T-cell (primary cell): ENCODE measurements around the gene MORN1. TPM values are rescaled to one million over a fixed set of nuclear protein-coding genes. Genes with fewer than 3 reads are reported as not detected.
"Not testable (repeated sequence)": the region's sequence is repeated elsewhere in the genome, so short reads cannot be mapped to it uniquely, and the experiment has no call there.

Experiments used
- ATAC-seq, 4 experiments: fragments of 200-7000 bp in 3 of 4; fragments of 150-1000 bp in 1 of 4; cut with Tn5 transposase; replicated peaks in 1 of 4; 1 replicate in 3 of 4; 2 replicates in 1 of 4; pipeline ENCODE4 v1.10.0; 2021; ENCODE audit warnings: moderate library complexity in 3 of 4, mild to moderate bottlenecking in 2 of 4, moderate number of reproducible peaks in 1 of 4
- CTCF ChIA-PET, 2 donors: fragments of 300-600 bp; sonication (Branson Sonifier 250); formaldehyde crosslinking; loops; one replicate each; lab custom pipeline; 2022; ENCODE audit warnings: antibody characterized with exemption in 2 of 2; lab: Charles Lee
- POLR2A ChIA-PET, 2 donors: fragments of 300-600 bp; sonication (Branson Sonifier 250); formaldehyde crosslinking; loops; one replicate each; lab custom pipeline; 2022; ENCODE audit warnings: antibody characterized with exemption in 2 of 2; lab: Charles Lee
- DNase-seq, 35 experiments: peaks; one replicate each; pipeline versions ENCODE4 v3.0.0 to v3.0.0-alpha.2; 2013 to 2023
- H3K27ac ChIP-seq: one replicate; pipeline ENCODE4 v1.5.1; 2013; ENCODE audit warnings: low read length
- H3K27me3 ChIP-seq, 2 experiments: replicated peaks in 1 of 2; 1 replicate in 1 of 2; 2 replicates in 1 of 2; pipeline versions ENCODE4 v1.6.1 to v1.7.0; 2013; ENCODE audit warnings: low read length in 1 of 2, mixed read lengths in 1 of 2; ENCODE audit not compliant: control insufficient read depth in 2 of 2, insufficient read depth in 2 of 2; ENCODE audit errors: extremely low read depth in 1 of 2
- H3K36me3 ChIP-seq, 2 donors: 1 replicate in 1 of 2; 2 replicates in 1 of 2; pipeline versions ENCODE4 v1.6.1 to v1.7.0; 2013; ENCODE audit warnings: low read length in 1 of 2; ENCODE audit not compliant: control insufficient read depth in 2 of 2, insufficient read depth in 1 of 2; ENCODE audit errors: extremely low read depth in 1 of 2
- H3K4me1 ChIP-seq, 2 experiments: 1 replicate in 1 of 2; 2 replicates in 1 of 2; pipeline versions ENCODE4 v1.6.1 to v1.7.0; 2013; ENCODE audit warnings: low read length in 2 of 2, mixed read lengths in 1 of 2; ENCODE audit not compliant: insufficient read depth in 2 of 2, control insufficient read depth in 1 of 2; ENCODE audit errors: extremely low read depth in 1 of 2
- H3K4me3 ChIP-seq, 2 donors: 1 replicate in 1 of 2; 2 replicates in 1 of 2; pipeline versions ENCODE4 v1.5.1 to v1.7.0; 2013; ENCODE audit warnings: mild to moderate bottlenecking in 2 of 2, low read length in 1 of 2, moderate library complexity in 1 of 2; ENCODE audit not compliant: control insufficient read depth in 1 of 2; ENCODE audit errors: extremely low read depth in 1 of 2
- H3K9me3 ChIP-seq: 2 replicates; pipeline ENCODE4 v1.7.0; 2013
- H3K27ac Mint-ChIP-seq, 2 donors: one replicate each; pipeline ENCODE4 v1.8.0; 2020 to 2021; ENCODE audit warnings: mild to moderate bottlenecking in 2 of 2, mixed read lengths in 2 of 2
- H3K27me3 Mint-ChIP-seq, 2 donors: one replicate each; pipeline ENCODE4 v1.8.0; 2021 to 2022; ENCODE audit warnings: mixed read lengths in 2 of 2
- H3K36me3 Mint-ChIP-seq: one replicate; pipeline ENCODE4 v1.8.0; 2021; ENCODE audit warnings: mixed read lengths
- H3K4me1 Mint-ChIP-seq, 3 donors: one replicate each; pipeline ENCODE4 v1.8.0; 2020 to 2022; ENCODE audit warnings: mixed read lengths in 3 of 3, mild to moderate bottlenecking in 1 of 3
- H3K4me3 Mint-ChIP-seq, 3 donors: one replicate each; pipeline ENCODE4 v1.8.0; 2020 to 2022; ENCODE audit warnings: mild to moderate bottlenecking in 3 of 3, mixed read lengths in 3 of 3, moderate library complexity in 3 of 3
- H3K9me3 Mint-ChIP-seq, 3 donors: one replicate each; pipeline ENCODE4 v1.8.0; 2020 to 2022; ENCODE audit warnings: mixed read lengths in 3 of 3
- WGBS: methylation state at CpG from one replicate; pipeline ENCODE4 v1.1.5; 2013; ENCODE audit warnings: missing lambda C conversion rate; ENCODE audit not compliant: insufficient coverage; 5-methylcytosine and 5-hydroxymethylcytosine counted together
- total RNA-seq, 35 experiments: library from RNA in 6 of 35; stranded (reverse) in 6 of 35; fragments of 120-200 nt in 1 of 35; gene quantifications; one replicate each; pipeline versions ENCODE4 v1.2.1 to v1.2.4 and lab custom pipeline; 2013 to 2026

Gene MORN1
- total RNA-seq, 5 donors from 2014 or later (not counting 1 experiment from before 2014, with no cell fraction given) = 8.2 to 17.5 (median 13.2) TPM

- peaks cover 0 to 4% of the 10 kb centered on the region in 2 experiments for H3K27me3 ChIP-seq
- no peaks in the 10 kb centered on the region for H3K27me3 Mint-ChIP-seq
- H3K4me1 Mint-ChIP-seq = no peaks in the 10 kb centered on the region
- H3K4me1 ChIP-seq = no peaks in the 10 kb centered on the region
- 88% methylated on average over 21 of the region's 21 CpGs for WGBS
- no peaks in the 10 kb centered on the region for H3K36me3 Mint-ChIP-seq
- H3K9me3 Mint-ChIP-seq = no peaks in the 10 kb centered on the region
- no peaks in the 10 kb centered on the region for H3K9me3 ChIP-seq
- H3K36me3 ChIP-seq = no peaks in the 10 kb centered on the region
- DNase-seq (no peak), ATAC-seq (no peak)
- H3K4me3 ChIP-seq = no peak overlapping the region
- no peak overlapping the region for H3K4me3 Mint-ChIP-seq
- ChIA-PET CTCF (no interaction called here), POLR2A (interaction anchor here in 1 of 2 donors (0.5 kb wide), 1 partner anchor 445 kb away, joined by 8 read pairs; no protein-coding TSS in a partner anchor)
- no peak overlapping the region for H3K27ac ChIP-seq
- H3K27ac Mint-ChIP-seq = no peak overlapping the region
Measured at GRCh38 chr1:2334366-2334765, 57.0 kb downstream of the MORN1 start.

GRCh38 chr1:2331580-2331979 lies 59.8 kb downstream of the MORN1 start:
- H3K4me3 Mint-ChIP-seq, POLR2A ChIA-PET, CTCF ChIA-PET, H3K9me3 ChIP-seq, DNase-seq, H3K27ac Mint-ChIP-seq, H3K4me1 Mint-ChIP-seq, H3K27ac ChIP-seq, H3K36me3 Mint-ChIP-seq, H3K9me3 Mint-ChIP-seq, H3K4me3 ChIP-seq, H3K27me3 ChIP-seq, H3K4me1 ChIP-seq, H3K36me3 ChIP-seq, ATAC-seq, H3K27me3 Mint-ChIP-seq: not testable (repeated sequence)
- 79% methylated on average over 5 of the region's 33 CpGs for WGBS

GRCh38 chr1:2331200-2331544 lies 60.2 kb downstream of the MORN1 start:
- Mint-ChIP-seq H3K36me3 (no peaks in the 10 kb centered on the region), H3K27ac (no peak overlapping the region), H3K9me3 (no peaks in the 10 kb centered on the region), H3K4me1 (peaks cover 0 to 4% (median 0%) of the 10 kb centered on the region in 3 donors), H3K27me3 (peaks cover 0 to 4% of the 10 kb centered on the region in 2 donors), H3K4me3 (no peak overlapping the region)
- DNase-seq = no peak
- peaks cover 0 to 4% of the 10 kb centered on the region in 2 experiments for H3K27me3 ChIP-seq
- no peaks in the 10 kb centered on the region for H3K4me1 ChIP-seq
- ATAC-seq = no peak
- H3K9me3 ChIP-seq = no peaks in the 10 kb centered on the region
- H3K27ac ChIP-seq = no peak overlapping the region
- ChIA-PET POLR2A (no interaction called here), CTCF (no interaction called here)
- no peak overlapping the region for H3K4me3 ChIP-seq
- 84% methylated on average over 10 of the region's 11 CpGs for WGBS
- no peaks in the 10 kb centered on the region for H3K36me3 ChIP-seq

- WGBS = 88% methylated on average over 31 of the region's 31 CpGs
- no peaks in the 10 kb centered on the region for H3K9me3 Mint-ChIP-seq
- CTCF ChIA-PET = no interaction called here
Measured at GRCh38 chr1:2330519-2331199, 60.7 kb downstream of the MORN1 start.

GRCh38 chr1:2330035-2330434 lies 61.3 kb downstream of the MORN1 start:
- Histone ChIP-seq H3K4me1 (no peaks in the 10 kb centered on the region), H3K9me3 (no peaks in the 10 kb centered on the region), H3K27me3 (peaks cover 0 to 4% of the 10 kb centered on the region in 2 experiments), H3K4me3 (no peak overlapping the region), H3K36me3 (no peaks in the 10 kb centered on the region), H3K27ac (no peak overlapping the region)
- no peak overlapping the region for H3K4me3 Mint-ChIP-seq
- ATAC-seq = no peak
- H3K4me1 Mint-ChIP-seq = peaks cover 0 to 4% (median 0%) of the 10 kb centered on the region in 3 donors
- H3K27me3 Mint-ChIP-seq = peaks cover 0 to 4% of the 10 kb centered on the region in 2 donors
- ChIA-PET CTCF (no interaction called here), POLR2A (no interaction called here)
- 90% methylated on average over 12 of the region's 12 CpGs for WGBS
- no peaks in the 10 kb centered on the region for H3K9me3 Mint-ChIP-seq
- H3K36me3 Mint-ChIP-seq = no peaks in the 10 kb centered on the region
- no peak overlapping the region for H3K27ac Mint-ChIP-seq
- DNase-seq = no peak

More at GRCh38 chr1:2330519-2331199, 60.7 kb downstream of the MORN1 start:
- peaks cover 0 to 4% of the 10 kb centered on the region in 2 experiments for H3K27me3 ChIP-seq
- POLR2A ChIA-PET = no interaction called here
- peaks cover 0 to 4% of the 10 kb centered on the region in 2 donors for H3K27me3 Mint-ChIP-seq
- no peak overlapping the region for H3K27ac Mint-ChIP-seq
- H3K4me1 ChIP-seq = no peaks in the 10 kb centered on the region
- no peak for DNase-seq
- H3K4me3 Mint-ChIP-seq = no peak overlapping the region
- ATAC-seq = no peak
- H3K36me3 ChIP-seq = no peaks in the 10 kb centered on the region
- H3K27ac ChIP-seq = no peak overlapping the region
- H3K9me3 ChIP-seq = no peaks in the 10 kb centered on the region
- no peak overlapping the region for H3K4me3 ChIP-seq
- H3K4me1 Mint-ChIP-seq = peaks cover 0 to 4% (median 0%) of the 10 kb centered on the region in 3 donors
- no peaks in the 10 kb centered on the region for H3K36me3 Mint-ChIP-seq

- Mint-ChIP-seq H3K4me1 (peaks cover 0 to 4% (median 0%) of the 10 kb centered on the region in 3 donors), H3K4me3 (no peak overlapping the region), H3K9me3 (no peaks in the 10 kb centered on the region), H3K27ac (no peak overlapping the region), H3K36me3 (no peaks in the 10 kb centered on the region), H3K27me3 (peaks cover 0 to 4% of the 10 kb centered on the region in 2 donors)
- Histone ChIP-seq H3K9me3 (no peaks in the 10 kb centered on the region), H3K4me1 (no peaks in the 10 kb centered on the region), H3K36me3 (no peaks in the 10 kb centered on the region), H3K27me3 (peaks cover 0 to 11% of the 10 kb centered on the region in 2 experiments), H3K27ac (no peak overlapping the region), H3K4me3 (no peak overlapping the region)
- ATAC-seq (no peak), DNase-seq (no peak)
- 85% methylated on average over 24 of the region's 24 CpGs for WGBS
- ChIA-PET CTCF (no interaction called here), POLR2A (no interaction called here)
Measured at GRCh38 chr1:2328676-2329455, 62.5 kb downstream of the MORN1 start.
